GM23338 (cell line): ENCODE measurements around the gene IFI44L. TPM values are rescaled to one million over a fixed set of nuclear protein-coding genes. Genes with fewer than 3 reads are reported as not detected.

Experiments used
- ATAC-seq: fragments of 200-7000 bp; cut with Tn5 transposase; 3 replicates; pipeline ENCODE4 v1.9.1; 2020
- DNase-seq: peaks from one replicate; pipeline ENCODE4 v3.0.0-alpha.2; 2015; ENCODE audit warnings: low spot score
- H2AFZ ChIP-seq: fragments of 200-600 bp; sonication (generic); 2 replicates; pipeline ENCODE4 v1.8.0; 2016; ENCODE audit warnings: antibody characterized with exemption, mild to moderate bottlenecking, moderate library complexity
- H3F3A ChIP-seq: fragments of 200-600 bp; sonication (generic); replicated peaks from 2 replicates; pipeline ENCODE4 v1.8.0; 2017; ENCODE audit warnings: antibody characterized with exemption, mixed run types, low read depth
- H3K27ac ChIP-seq: fragments of 200-600 bp; sonication (generic); 2 replicates; pipeline ENCODE4 v1.6.1; 2016; ENCODE audit warnings: low read depth
- H3K27me3 ChIP-seq: fragments of 200-600 bp; sonication (generic); 2 replicates; pipeline ENCODE4 v1.8.0; 2016; ENCODE audit warnings: mild to moderate bottlenecking, mixed run types, moderate library complexity; ENCODE audit not compliant: insufficient read depth
- H3K36me3 ChIP-seq: fragments of 200-600 bp; sonication (generic); 2 replicates; pipeline ENCODE4 v1.8.0; 2016; ENCODE audit warnings: mild to moderate bottlenecking; ENCODE audit not compliant: insufficient read depth
- H3K4me1 ChIP-seq: fragments of 200-600 bp; sonication (generic); 2 replicates; pipeline ENCODE4 v1.8.0; 2016; ENCODE audit warnings: mild to moderate bottlenecking, moderate library complexity; ENCODE audit not compliant: insufficient read depth
- H3K4me2 ChIP-seq: fragments of 200-600 bp; sonication (generic); 2 replicates; pipeline ENCODE4 v1.7.1; 2017; ENCODE audit warnings: mixed run types
- H3K4me3 ChIP-seq: fragments of 200-600 bp; sonication (generic); 2 replicates; pipeline ENCODE4 v1.6.1; 2016; ENCODE audit warnings: mixed run types
- H3K79me2 ChIP-seq: fragments of 200-600 bp; sonication (generic); replicated peaks from 2 replicates; pipeline ENCODE4 v1.8.0; 2017; ENCODE audit warnings: mild to moderate bottlenecking; ENCODE audit not compliant: insufficient read depth
- H3K9me2 ChIP-seq: fragments of 200-600 bp; sonication (generic); 2 replicates; pipeline ENCODE4 v1.8.0; 2017; ENCODE audit not compliant: insufficient read depth
- H4K20me1 ChIP-seq: fragments of 200-600 bp; sonication (generic); replicated peaks from 2 replicates; pipeline ENCODE4 v1.8.0; 2017; ENCODE audit warnings: mild to moderate bottlenecking; ENCODE audit not compliant: insufficient read depth
- H3K27ac Mint-ChIP-seq: 2 replicates; pipeline ENCODE4 v1.8.0; 2020; ENCODE audit warnings: inconsistent platforms, mild to moderate bottlenecking, moderate library complexity, mixed read lengths
- H3K27me3 Mint-ChIP-seq: 3 replicates; pipeline ENCODE4 v1.8.0; 2022; ENCODE audit warnings: low read depth, mild to moderate bottlenecking, moderate library complexity, mixed read lengths, inconsistent platforms; ENCODE audit not compliant: insufficient read depth, poor library complexity
- H3K36me3 Mint-ChIP-seq: 3 replicates; pipeline ENCODE4 v1.8.0; 2021; ENCODE audit warnings: low read depth, mild to moderate bottlenecking, inconsistent platforms, moderate library complexity, mixed read lengths
- H3K4me1 Mint-ChIP-seq: 3 replicates; pipeline ENCODE4 v1.8.0; 2020; ENCODE audit warnings: mild to moderate bottlenecking, inconsistent platforms, mixed read lengths
- H3K4me3 Mint-ChIP-seq: 3 replicates; pipeline ENCODE4 v1.8.0; 2021; ENCODE audit warnings: moderate library complexity, mild to moderate bottlenecking, inconsistent platforms, mixed read lengths
- H3K9me3 Mint-ChIP-seq: 3 replicates; pipeline ENCODE4 v1.8.0; 2020; ENCODE audit warnings: moderate library complexity, mild to moderate bottlenecking, inconsistent platforms, mixed read lengths
- EZH2 ChIP-seq: fragments of 200-600 bp; sonication (generic); IDR thresholded peaks from one replicate; pipeline ENCODE4 v1.8.0; 2017; ENCODE audit warnings: antibody characterized with exemption, mild to moderate bottlenecking, low read depth; ENCODE audit not compliant: unreplicated experiment
- EZH2phosphoT487 ChIP-seq: fragments of 200-600 bp; sonication (generic); IDR thresholded peaks from one replicate; pipeline ENCODE4 v1.8.1; 2018; ENCODE audit warnings: antibody characterized with exemption; ENCODE audit not compliant: unreplicated experiment
- NANOG ChIP-seq: IDR thresholded peaks from 2 replicates; pipeline ENCODE4 v1.6.1; 2016; ENCODE audit warnings: antibody characterized with exemption, borderline replicate concordance
- REST ChIP-seq: IDR thresholded peaks from one replicate; pipeline ENCODE4 v1.6.1; 2018; ENCODE audit warnings: antibody characterized with exemption; ENCODE audit not compliant: unreplicated experiment
- STAT1 ChIP-seq: IDR thresholded peaks from one replicate; pipeline ENCODE4 v1.6.1; 2016; ENCODE audit warnings: antibody characterized with exemption; ENCODE audit not compliant: unreplicated experiment
- ZNF114 ChIP-seq: fragments of 250-450 bp; sonication (Bioruptor Pico); IDR thresholded peaks from 2 replicates; pipeline ENCODE4 v1.5.0; 2020; ENCODE audit warnings: mild to moderate bottlenecking, moderate library complexity
- ZNF331 ChIP-seq: fragments of 250-450 bp; sonication (Bioruptor Pico); IDR thresholded peaks from 2 replicates; pipeline ENCODE4 v1.5.0; 2020; ENCODE audit warnings: low read depth, mild to moderate bottlenecking, moderate library complexity
- ZNF462 ChIP-seq: fragments of 250-450 bp; sonication (Bioruptor Pico); IDR thresholded peaks from 2 replicates; pipeline ENCODE4 v1.5.0; 2020; ENCODE audit warnings: mild to moderate bottlenecking, moderate library complexity
- polyA plus RNA-seq: library from polyadenylated mRNA; unstranded; fragments of >200 nt; fragmentation: Nextera tagmentation; extraction: Ambion mirVana; gene quantifications from 2 replicates; pipeline ENCODE4 v1.2.1, GENCODE V29; 2016
- total RNA-seq: library from RNA; depleted of rRNA; stranded (reverse); fragments of >200 nt; shearing (Covaris generic); gene quantifications from 2 replicates; pipeline ENCODE4 v1.2.3, GENCODE V29; 2014
- TF ChIP-seq, protein P1 (sequence below): IDR thresholded peaks from 2 replicates; pipeline ENCODE4 v1.6.1; 2016; ENCODE audit warnings: antibody characterized with exemption
- TF ChIP-seq, protein P2 (sequence below), 2 experiments: fragments of 200-600 bp in 1 of 2; sonication (generic) in 1 of 2; conservative IDR thresholded peaks; 2 replicates each; pipeline versions ENCODE4 v1.5.1 to v1.6.1; 2016 to 2017; ENCODE audit warnings: antibody characterized with exemption in 2 of 2, low read depth in 2 of 2, mild to moderate bottlenecking in 2 of 2, moderate library complexity in 1 of 2

IFI44L gene
- total and polyA plus RNA-seq, 2 experiments from 2014 or later, result not detected

- H4K20me1 ChIP-seq, result no peaks in the 10 kb centered on the region
- TF ChIP-seq NANOG, result no peak
- no peaks in the 10 kb centered on the region for H3K4me1 ChIP-seq
- no peaks in the 10 kb centered on the region for H3K9me2 ChIP-seq
- DNase-seq (no peak), ATAC-seq (no peak)
- H3K4me3 ChIP-seq, result no peak overlapping the region
- H3K36me3 ChIP-seq, result no peaks in the 10 kb centered on the region
- Mint-ChIP-seq H3K27me3 (peaks cover 2% of the 10 kb centered on the region), H3K4me1 (no peaks in the 10 kb centered on the region), H3K4me3 (no peak overlapping the region), H3K36me3 (no peaks in the 10 kb centered on the region), H3K27ac (no peak overlapping the region), H3K9me3 (no peaks in the 10 kb centered on the region)
- H3K27me3 ChIP-seq, result no peaks in the 10 kb centered on the region
- H2AFZ ChIP-seq, result no peak overlapping the region
- no peak overlapping the region for H3K27ac ChIP-seq
- no peaks in the 10 kb centered on the region for H3F3A ChIP-seq
- H3K79me2 ChIP-seq, result no peaks in the 10 kb centered on the region
- no peak overlapping the region for H3K4me2 ChIP-seq
These were observed 418 bp downstream of the IFI44L start for GRCh38 chr1:78620666-78621065.

GRCh38 chr1:78622548-78622947 is 2.3 kb downstream of the IFI44L start:
- Mint-ChIP-seq H3K36me3 (no peaks in the 10 kb centered on the region), H3K27me3 (peaks cover 2% of the 10 kb centered on the region)
- H3K9me2 ChIP-seq, result no peaks in the 10 kb centered on the region
- no peak for TF ChIP-seq ZNF114 (CRISPR knock-in tag)
- TF ChIP-seq, protein P1, sequence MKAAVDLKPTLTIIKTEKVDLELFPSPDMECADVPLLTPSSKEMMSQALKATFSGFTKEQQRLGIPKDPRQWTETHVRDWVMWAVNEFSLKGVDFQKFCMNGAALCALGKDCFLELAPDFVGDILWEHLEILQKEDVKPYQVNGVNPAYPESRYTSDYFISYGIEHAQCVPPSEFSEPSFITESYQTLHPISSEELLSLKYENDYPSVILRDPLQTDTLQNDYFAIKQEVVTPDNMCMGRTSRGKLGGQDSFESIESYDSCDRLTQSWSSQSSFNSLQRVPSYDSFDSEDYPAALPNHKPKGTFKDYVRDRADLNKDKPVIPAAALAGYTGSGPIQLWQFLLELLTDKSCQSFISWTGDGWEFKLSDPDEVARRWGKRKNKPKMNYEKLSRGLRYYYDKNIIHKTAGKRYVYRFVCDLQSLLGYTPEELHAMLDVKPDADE, result no peak
- TF ChIP-seq EZH2, result no peak
- TF ChIP-seq, protein P2, sequence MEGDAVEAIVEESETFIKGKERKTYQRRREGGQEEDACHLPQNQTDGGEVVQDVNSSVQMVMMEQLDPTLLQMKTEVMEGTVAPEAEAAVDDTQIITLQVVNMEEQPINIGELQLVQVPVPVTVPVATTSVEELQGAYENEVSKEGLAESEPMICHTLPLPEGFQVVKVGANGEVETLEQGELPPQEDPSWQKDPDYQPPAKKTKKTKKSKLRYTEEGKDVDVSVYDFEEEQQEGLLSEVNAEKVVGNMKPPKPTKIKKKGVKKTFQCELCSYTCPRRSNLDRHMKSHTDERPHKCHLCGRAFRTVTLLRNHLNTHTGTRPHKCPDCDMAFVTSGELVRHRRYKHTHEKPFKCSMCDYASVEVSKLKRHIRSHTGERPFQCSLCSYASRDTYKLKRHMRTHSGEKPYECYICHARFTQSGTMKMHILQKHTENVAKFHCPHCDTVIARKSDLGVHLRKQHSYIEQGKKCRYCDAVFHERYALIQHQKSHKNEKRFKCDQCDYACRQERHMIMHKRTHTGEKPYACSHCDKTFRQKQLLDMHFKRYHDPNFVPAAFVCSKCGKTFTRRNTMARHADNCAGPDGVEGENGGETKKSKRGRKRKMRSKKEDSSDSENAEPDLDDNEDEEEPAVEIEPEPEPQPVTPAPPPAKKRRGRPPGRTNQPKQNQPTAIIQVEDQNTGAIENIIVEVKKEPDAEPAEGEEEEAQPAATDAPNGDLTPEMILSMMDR (conservative IDR thresholded peaks at IDR 0.05; ENCODE audit: low read depth in 2 of 2), result no peak
- TF ChIP-seq STAT1, result no peak
- no peak for TF ChIP-seq REST
- TF ChIP-seq EZH2phosphoT487, result no peak
- no peak for TF ChIP-seq ZNF462
- no peak for TF ChIP-seq NANOG
- TF ChIP-seq ZNF331 (CRISPR knock-in tag), result no peak

More at GRCh38 chr1:78622548-78622947, 2.3 kb downstream of the IFI44L start:
- Histone ChIP-seq H3K4me3 (no peak overlapping the region), H3K4me2 (no peak overlapping the region), H3K4me1 (no peaks in the 10 kb centered on the region), H3K27ac (no peak overlapping the region), H3K79me2 (no peaks in the 10 kb centered on the region), H3K27me3 (no peaks in the 10 kb centered on the region), H4K20me1 (no peaks in the 10 kb centered on the region), H3F3A (no peaks in the 10 kb centered on the region), H2AFZ (no peak overlapping the region), H3K36me3 (no peaks in the 10 kb centered on the region)
- DNase-seq (no peak), ATAC-seq (no peak)
- Mint-ChIP-seq H3K27ac (no peak overlapping the region), H3K4me1 (no peaks in the 10 kb centered on the region), H3K4me3 (no peak overlapping the region), H3K9me3 (no peaks in the 10 kb centered on the region)
